ENCODE measurements around the gene OAT.

Gene OAT

GRCh38 chr10:124394583-124394982 lies 24.1 kb downstream of the OAT start:
- no peak for DNase-seq

DNA sequence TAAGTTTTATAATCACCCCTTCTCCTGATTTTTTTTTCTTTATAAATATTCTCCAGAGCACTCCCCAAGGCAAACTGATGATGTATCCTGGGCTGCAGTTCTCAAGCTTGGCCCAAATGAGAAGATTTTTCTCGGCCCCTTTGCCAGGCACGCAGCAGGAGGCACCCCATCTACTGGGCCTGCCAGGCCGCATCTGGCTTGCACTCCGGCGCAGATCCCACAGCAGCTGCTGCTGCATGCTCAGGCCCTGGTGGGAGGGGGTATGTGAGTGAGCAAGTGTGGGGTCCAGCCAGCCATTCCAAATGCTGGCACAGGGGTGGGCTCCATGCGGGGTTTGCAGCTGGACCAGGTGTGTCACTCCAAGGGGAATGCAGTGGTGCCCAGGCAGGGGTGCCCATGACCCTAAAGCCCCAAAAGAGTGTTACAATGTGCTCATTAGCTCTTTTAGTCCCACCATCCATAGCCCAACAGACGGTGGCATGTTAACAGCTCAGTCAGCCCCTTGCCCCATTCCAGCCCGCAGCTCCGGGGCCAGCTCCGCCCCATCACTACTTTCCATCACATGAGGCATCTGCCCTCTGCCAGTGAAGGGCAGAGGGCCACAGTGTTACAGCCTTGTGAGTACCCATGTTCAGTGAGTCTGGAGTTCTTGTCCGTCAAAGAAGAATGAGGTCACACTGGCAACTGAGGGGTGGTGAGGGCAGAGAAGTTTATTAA lies 25.9 kb downstream of the OAT start:
- DNase-seq: no peak

DNA sequence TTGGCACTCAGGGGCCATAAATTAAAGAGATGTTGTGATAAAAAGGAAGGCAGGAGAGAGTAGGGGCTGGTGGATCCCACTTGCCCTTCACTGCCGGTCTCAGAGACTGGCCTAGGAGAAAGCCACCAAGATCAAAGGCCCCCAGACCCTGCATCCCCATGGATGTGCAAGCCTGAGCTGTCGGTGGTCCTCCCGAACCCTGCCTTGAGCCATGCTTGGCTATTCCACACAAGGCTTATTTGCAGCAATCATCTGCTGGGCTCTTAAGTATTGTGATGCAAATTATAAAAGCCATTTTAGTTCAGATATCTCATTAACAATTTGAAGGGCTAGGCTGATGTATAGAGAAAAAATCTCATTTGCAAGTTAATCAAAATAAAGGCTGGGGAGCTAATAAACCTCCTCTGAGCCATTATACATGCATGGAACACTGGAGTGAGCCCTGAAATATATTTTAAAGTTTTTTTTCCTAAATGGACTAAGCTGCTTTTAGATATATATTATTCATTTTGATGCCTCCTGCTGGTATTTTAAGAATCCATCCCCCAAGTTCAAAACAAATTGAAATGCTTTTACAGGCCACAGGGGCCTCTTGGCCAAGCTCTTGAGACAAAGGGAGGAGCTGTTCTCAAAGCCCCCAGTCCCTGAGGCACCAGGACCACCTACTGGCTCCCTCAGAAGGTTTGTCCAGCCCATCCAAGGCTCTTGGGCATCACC lies 28.1 kb downstream of the OAT start:
- no peak for DNase-seq

- DNase-seq: no peak
Measured at GRCh38 chr10:124389613-124390361, 28.9 kb downstream of the OAT start.

DNA sequence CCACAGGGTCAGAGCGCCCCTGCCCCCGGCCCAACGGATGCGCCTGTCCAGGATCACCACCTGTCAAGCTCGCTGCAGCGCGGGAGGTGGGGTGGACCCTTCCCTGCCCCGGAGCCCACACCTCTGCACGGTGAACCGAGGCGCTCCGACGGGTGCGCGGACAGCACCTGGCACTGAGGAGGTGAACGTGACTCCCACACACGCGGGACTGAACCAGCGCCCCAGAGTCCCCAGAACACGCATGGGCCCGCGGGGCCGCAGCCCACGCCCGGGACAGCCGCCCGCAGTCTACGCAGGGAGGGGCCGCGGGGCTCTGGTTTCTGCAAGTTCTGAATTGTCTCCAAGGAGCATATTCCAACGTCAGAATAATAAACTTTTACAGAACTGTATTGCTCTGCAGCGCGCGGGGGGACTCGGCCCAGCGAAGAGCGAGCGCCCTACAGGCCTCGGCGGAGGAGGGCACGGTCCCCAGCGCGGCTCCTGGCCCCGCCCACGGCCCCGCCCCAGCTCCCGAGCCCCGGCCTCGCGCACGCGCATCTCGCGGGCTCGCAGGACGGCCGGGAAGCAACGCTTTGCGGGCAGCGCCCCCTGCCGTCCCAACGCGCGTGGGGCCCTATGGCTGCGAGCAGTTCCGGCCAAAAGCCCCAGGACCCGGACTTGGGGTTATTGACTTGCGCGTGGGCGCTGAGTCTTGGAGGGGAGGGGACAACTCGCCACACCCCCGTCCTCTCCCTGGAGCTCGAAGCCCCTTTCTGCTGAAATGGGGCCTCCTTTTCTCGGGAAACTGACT lies 29.7 kb downstream of the OAT start:
- DNase-seq: peak; percentile 62

- DNase-seq: no peak
Measured at GRCh38 chr10:124388476-124388822, 30.3 kb downstream of the OAT start.

DNA sequence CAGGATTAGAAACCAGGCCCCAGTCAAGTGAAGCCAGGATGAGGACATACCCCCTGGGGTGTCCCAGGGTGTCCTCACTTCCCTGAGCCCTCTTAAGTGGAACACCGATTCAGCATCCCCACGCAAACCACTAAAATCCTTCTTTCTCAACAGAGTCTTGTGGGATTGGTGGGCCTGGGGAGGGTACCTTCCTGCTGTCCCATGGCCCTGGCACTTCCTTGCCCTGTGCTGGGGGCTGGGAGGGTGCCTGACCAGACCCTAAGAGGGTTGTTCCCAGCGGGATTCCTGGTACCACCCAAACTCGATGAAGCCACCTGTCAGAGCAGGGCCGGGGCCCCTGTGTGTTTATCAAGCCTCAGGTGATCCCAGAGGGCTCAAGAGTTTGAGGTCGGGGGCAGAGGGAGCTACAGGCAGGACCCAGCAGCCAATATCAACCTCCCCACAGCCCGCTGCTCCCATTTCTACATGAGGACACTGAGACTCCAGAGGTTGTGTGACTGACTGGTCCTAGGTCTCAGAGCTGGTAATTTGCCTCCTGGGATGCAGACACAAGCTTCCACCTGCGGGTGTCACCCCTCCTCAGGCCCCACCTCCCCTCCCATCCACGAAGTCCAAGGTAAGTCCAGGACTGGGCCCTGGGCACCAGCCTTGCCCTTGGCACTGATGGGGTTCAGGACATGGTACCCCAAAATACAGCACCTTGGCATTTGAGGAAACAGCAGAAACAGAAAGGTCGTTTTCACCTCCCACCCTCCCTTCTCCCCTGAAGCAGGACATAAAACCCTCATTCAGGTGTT lies 31.4 kb downstream of the OAT start:
- DNase-seq: no peak

DNA sequence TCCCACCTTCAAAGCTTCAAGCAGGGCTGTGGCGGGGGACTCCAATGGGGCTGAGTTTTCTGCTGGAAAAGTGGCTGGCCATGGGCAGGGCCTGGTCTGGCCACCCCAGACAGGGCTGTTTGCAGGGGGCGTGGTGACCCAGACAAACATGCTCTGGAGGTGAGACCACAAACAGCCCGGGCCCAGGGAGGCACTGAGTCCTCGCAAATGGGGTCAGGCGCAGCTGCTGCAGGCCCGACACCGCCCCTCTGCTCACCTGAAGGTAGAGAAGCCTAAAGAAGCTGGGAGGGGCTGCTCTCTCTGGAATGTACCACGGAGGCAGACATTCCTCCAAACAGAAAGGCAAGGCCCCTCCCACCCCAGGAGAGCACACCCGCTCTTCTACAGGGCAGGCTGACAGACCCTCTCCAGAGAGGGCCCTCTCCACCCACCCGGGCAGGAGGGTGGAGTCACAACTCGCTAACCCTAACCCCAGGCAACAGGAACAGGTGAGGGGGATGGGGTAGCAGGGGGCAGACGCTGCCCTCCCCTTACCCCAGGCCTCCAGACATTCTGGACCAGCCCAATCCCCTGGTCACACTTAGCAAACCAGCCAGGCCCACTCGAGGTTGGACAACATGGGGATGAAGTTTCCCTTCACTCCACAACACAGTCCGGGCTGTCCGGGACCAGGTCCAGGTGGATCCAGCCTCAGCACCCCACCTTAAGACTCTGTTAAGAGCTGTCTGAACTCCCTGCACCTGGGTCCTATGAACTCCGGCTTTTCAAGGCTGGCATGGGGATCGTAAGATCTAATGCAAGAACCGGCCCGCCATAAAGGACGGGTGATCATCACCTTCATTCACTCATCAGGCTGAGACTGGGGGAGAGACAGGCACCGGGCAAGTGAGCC lies 32.3 kb downstream of the OAT start:
- DNase-seq: no peak

- no peak for DNase-seq
Measured at GRCh38 chr10:124385627-124386185, 33.0 kb downstream of the OAT start.

- no peak for DNase-seq
Measured at GRCh38 chr10:124384591-124385190, 34.0 kb downstream of the OAT start.

GRCh38 chr10:124384172-124384571 lies 34.6 kb downstream of the OAT start:
- DNase-seq: no peak

- DNase-seq: no peak
Measured at GRCh38 chr10:124383496-124383895, 35.2 kb downstream of the OAT start.

DNA sequence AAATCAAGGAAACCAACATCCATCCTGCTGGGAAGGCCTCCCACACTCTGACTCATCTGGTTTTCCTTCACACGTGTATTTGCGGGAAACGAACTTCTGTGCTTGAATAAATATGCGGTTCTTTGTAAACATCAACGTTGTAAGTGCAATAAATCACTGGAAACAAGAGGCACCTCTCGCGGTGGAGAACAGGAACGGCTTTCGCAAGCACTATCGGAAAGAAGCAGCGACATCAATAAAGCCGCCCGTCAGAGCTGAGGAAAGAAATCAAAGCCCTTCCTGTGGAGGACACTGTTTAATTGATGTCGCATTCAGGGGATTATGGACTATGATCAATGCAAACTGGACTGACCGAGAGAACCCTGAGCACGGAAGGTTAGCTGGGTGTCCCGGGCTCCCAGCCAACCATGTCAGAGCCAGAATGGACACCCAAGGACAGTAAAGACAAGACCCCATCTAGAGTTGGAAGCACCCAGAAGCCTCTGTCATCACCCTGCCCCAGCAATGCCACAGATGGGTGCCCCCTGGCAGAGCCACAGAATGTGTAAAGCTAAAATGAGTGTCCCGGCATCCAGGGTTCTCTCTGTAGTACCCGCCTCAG lies 37.6 kb downstream of the OAT start:
- peak; percentile 47 for DNase-seq

GRCh38 chr10:124380256-124380995 lies 38.3 kb downstream of the OAT start:
- no peak for DNase-seq

DNA sequence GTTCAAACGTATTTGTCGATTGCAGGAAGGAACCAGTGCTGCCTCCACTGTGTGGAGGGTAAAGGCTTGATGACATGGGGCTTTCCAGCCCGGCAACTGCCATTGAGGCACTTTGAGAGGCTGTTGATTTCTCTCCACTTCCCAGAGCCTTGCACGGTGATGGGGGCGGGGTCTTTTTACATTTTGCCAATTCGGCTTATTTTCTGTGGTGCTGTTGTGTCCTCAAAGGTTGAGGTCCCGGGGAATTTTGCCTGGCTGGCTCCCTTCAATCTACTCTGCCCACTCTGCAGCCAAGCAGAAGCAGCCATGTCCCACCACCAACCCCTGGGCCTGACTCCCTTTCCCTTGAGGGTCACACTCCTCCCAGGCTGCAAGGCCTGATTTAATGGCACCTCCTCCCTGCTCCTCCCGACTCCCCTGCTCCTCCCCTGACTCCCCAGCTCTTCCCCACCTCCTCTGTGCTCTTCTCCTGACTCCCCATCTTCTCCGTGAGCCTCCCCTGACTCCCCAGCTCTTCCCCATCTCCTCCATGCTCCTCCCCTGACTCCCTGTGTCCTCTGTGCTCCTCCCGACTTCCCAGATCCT lies 39.0 kb downstream of the OAT start:
- DNase-seq: no peak

DNA sequence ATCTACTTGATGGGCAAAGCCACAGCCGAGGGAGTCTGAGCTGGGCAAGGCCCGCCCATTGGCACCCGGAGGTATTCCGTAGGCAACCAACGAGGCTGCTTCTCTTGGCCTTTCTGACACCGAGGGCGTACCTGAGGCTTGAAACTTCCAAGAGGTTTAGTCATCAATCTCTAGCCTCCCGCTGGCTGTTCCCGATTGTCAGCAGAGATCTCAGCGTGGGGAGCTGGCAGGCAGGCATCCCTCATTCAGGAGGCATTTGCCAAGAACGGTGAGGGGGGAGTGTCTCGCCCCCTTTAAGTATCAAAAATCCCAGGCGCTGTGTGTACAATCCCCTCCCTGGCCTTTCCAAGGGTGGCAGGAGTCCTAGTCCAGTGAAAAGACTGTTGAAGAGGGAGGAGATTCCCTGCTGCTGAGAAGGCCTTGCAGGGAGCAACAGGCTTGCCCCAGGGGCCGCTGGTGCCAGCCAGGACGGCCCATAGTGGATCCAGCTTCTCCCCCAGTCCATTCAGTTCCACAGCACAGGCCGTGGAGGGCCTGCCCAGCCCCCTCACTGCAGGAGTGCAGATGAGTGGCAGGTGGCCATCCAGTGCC lies 39.7 kb downstream of the OAT start:
- peak; percentile 55 for DNase-seq

DNA sequence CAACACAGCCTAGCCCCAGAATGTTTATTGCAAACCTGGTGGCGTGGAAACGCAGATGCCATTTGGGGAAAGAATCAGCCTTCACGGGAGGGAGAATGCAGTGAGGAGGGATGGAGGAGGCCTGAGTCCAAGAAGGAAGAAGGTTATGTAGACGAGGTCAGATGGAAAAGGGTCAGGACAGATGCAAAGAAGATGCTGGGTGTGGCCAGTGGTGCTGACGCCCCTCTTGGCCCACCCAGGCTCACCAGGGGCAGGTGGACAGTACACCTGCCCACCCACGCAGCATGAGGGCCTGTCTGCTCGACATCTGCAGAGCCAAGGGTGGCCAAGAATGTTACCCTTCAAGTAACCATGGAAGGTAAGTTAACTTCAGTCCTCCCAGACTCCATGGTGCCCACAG lies 40.5 kb downstream of the OAT start:
- no peak for DNase-seq

DNA sequence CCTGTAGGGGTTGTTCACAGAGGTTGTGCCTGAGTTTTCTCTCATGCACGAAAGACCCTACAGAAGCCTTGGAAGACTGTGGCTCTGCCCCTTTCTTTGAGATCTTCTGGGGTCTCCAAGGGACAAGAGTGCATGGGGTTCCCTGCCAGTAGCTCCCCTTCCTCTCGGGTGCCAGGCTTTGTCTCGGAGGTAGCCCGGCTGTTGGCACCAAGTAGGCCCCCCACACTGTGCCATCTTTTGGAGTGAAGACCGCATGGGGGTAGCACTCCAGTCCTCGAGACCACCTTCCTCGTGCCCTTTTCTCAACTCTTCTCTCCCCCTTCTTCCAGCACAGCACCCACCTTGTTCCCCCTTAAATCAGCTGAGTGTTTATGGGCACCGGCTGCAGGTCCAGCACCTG lies 41.6 kb downstream of the OAT start:
- DNase-seq: no peak

DNA sequence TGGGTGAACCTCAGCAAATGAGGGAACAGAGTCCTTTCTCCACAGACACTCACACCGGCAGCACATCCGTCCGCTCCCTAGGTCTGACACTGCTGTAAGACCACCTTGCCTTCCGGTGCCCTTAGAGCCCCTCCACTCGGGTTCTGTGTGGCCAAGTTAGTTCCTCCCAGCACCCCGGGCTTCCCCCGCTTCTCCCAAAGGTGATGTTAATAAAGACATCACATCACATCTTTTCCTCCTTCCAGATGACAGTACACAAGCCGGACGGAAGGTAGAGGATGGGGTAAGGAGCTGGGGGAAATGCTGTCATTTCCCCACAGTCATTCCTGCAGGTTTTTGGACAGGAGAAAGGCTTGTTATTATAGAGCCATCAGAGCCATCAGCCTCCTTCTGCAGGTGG lies 42.3 kb downstream of the OAT start:
- DNase-seq: no peak
